Kasumi-1 (cell line): ENCODE results near the gene FBXL17.
A peak's percentile ranks its signal among the peaks of the same experiment; 100 is the strongest.

Source experiments
- DNase-seq, 2 experiments: peaks; one replicate each; lab custom pipeline; 2025; lab: John Stamatoyannopoulos, UW

The FBXL17 gene

DNA sequence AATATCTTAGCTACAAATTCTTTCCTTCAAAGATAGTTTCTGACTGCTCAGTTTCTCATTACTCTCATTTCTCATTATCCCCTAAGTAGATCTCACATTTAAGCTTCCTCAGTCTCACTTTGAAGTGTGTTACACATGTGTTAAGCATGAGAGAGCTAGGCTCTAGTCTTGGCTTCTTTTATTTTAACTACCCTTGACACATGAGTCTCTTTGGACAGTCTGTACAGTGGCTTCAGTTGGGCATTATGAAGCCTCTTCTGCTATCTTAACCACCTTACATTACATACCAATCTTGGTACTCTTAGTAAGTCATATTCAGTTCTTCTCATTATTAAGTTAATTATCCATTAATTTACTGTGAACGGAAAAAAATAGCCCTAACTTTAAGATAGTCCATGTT is 232.5 kb downstream of the FBXL17 start:
- no peak for DNase-seq

DNA sequence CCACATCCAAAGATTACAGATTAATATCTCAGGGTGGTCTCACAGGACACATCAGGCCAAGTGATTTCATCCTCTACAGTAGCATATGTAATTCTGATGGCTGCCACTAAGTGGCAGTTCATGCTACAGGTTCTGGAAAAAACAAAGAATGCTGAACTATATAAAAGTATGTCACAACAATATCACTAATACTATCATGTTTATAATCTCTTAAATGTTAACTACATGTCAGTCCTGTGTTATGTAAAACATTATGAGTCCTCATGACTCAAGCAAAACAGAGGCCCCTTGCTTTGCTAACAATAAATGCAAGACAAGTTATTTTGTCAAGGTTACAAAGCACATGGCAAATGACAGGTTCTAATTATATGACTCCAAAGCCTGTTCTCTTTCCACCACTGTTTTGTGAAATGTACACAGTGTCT is 233.2 kb downstream of the FBXL17 start:
- peak; percentile 44 to 54 for DNase-seq

DNA sequence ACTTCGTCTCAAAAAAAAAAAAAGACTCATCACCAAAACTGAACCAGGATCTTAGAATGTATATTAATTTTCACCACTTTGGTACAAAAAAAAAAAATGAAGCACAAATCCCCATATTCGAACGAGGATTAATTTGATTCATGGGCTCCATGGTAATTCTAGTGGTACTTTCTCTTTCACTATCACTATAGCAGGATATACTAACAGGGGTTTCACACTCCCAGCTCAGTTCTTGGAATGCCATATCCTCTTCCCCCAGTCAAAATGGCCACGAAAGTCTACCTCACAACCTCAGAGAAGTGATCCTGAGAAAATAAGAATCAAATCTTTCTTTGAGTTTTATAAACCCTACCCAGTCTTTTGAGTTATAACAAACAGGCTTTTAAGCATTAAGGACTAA is 235.7 kb downstream of the FBXL17 start:
- no peak for DNase-seq

DNA sequence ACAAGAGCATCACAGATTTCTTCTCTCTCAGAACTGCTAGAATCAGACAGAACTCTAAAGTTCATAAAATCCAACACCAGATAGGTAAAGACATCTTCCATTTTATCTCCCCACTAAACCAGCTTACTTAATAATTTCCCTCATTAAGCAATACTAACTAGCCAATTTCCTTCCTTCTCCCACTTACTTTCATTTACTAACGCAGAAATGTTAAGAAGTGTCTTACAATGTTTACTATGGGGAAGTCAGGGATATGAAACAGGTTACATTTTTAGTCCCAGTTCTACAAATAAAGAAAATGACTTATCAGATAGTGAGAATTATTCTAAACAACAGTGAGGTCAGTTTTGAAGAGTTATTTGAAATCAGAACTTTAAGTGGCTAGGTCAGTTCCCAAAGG is 236.5 kb downstream of the FBXL17 start:
- DNase-seq, result no peak

- DNase-seq, result no peak
These were observed 237.6 kb downstream of the FBXL17 start for GRCh38 chr5:108144332-108144731.

DNA sequence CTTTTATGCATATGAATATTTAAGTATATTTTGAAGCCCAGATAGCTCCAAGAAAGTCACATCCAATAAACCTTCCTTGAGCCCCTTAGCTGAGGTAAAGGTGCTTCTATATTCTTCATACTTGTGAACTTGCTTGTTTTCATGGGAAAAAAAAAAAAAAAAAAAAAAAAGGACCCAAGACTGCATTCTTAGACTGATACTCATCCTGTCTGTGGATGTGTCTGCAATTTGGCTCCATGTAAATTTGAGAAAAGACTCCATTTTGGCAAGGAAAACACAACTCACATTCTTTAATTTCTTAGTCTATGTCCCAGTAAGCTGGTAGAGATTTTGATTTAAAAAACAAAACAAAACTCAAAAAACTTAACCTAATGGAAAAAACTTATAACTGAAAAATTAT is 238.3 kb downstream of the FBXL17 start:
- no peak for DNase-seq

GRCh38 chr5:108141676-108142075 is 240.2 kb downstream of the FBXL17 start:
- no peak for DNase-seq

- DNase-seq, result no peak
These were observed 245.4 kb downstream of the FBXL17 start for GRCh38 chr5:108136493-108136892.

DNA sequence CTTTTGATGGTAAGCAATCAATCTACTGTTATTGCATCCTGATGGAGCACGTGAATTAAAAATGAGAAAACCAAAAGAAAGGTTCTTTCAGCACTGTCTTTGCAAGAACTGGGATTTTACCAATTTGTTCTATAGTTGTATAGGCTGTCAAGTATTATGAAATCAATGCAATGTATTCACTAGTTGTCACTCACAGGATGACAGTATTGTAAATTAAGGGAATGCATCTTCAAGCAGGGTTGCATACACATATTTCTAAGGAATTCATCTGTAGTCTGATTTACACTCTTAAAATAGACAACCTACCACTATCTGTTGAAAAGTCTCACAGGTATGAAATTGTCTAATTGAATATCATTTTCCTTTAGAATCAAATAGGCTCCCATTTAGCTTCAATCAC is 252.8 kb downstream of the FBXL17 start:
- DNase-seq, result no peak

DNA sequence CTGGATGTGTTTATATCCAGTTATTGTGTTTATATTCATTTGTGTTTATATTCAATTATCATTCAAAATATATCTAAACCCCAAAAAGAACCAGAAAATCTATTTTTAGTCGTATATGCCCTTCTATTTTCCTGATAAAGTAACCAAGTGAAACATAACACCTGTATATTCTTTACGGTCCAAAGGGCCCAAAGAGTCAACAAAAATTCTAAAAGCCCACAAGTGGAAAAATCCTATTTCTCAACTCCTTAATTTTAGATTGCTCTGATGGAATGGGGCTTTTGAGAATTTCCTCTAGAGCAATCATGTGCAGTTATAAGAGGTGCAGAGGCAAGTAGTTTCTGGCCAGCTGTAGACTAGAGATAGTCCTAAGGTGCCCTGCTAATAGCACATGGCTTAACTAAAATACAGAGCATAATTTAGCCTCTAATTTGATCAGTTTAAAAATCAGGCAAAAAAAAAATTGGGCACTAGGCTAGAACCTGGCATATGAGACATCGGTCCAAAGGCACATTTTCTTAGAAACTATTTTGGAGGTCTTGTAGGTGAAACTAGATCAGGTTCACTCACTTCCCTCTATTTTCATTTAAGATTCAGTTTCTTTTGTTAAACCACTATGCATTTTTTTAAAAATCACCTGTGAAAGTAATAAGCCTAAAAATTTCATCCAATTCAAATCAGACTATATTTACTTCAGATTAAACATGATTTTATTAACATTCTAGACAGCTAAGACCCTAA is 256.0 kb downstream of the FBXL17 start:
- DNase-seq, result no peak

DNA sequence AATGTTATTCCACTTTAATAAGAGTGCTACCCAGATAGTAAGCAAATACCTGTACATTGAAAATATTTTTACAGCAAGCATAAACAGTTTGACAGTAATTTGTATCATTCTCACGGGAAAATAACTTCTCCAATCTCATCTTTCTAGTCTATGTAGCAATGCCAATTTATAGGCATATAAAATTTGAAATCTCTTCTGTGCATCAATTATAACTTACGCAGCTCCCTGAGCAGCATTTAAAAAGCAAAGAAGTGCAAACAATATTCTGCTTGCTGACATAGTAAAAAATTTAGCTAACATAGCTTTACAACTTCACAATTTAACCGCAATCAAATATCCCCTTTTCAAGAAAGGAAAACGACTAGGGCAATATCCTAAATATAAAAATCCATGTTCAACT is 257.3 kb downstream of the FBXL17 start:
- DNase-seq, result no peak

GRCh38 chr5:108122702-108123101 is 259.2 kb downstream of the FBXL17 start:
- no peak for DNase-seq

DNA sequence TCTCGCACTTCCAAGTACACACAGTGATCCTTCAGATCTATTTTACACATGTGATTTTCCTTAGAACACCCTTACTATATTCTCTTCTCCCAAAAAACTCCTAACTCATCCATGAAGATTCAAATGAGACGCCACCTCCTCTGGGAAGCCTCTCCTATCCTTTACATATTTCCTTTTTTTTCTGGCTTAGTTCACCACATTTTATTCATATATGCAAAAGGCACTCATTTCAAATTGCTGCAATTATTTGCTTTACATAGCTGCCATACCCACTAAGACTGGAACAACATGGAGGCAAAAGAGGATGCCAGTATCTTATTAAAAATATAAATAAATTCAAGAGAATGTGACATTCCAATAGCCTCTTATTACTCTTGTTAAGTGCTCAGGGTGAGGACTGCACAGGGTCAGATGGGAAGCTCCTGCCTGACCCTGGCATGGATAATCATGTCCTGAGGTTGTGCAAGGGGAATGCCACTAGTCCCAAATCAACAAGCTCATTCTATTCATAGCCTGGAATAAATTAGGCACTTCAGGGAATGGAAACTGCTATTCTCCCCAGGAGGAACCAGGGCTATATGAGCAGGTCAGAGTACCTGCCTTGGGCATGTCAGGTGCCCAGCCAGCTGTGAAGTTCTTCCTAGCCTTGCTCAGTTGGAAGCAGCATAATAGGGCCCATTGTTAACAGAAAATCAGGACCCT is 262.9 kb downstream of the FBXL17 start:
- DNase-seq, result no peak

GRCh38 chr5:108115673-108116072 is 266.2 kb downstream of the FBXL17 start:
- no peak for DNase-seq

DNA sequence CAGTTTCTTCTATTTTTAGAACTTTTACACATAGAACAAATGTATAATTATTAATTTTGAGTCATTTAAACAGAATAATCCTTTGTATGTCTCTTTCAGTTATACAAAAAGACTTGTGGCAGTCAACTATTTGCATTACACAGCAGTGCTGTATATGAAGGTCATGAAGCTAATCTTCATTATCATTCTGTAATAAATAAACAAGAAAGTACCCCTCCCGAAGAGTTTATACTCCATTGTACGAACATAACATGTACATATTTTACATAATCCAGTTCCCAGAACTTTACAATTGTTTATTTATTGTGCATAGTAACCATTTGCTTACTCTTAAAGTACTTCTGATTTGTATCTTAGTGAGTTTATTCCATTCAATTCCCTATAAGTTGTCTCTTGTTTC is 267.9 kb downstream of the FBXL17 start:
- DNase-seq, result no peak

- no peak for DNase-seq
These were observed 270.2 kb downstream of the FBXL17 start for GRCh38 chr5:108111736-108112135.

- DNase-seq, result no peak
These were observed 272.8 kb downstream of the FBXL17 start for GRCh38 chr5:108109059-108109458.

DNA sequence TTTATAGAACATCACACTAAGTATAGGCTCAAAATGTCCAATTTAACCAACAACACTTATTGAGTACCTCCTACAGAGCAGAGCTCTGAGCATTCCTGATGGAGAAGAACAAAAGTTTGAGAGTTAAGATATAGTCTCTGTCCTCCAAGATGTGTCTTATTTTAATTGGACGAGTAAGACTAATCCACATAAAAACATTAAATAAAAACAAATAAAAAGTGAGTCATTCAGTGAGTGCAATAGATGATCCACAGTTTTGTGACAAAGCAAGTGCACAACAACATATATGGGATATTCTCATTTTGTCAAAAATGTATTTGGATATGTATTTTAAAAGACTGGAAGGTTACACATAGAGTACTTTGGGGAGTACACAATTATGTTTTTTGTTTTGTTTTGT is 277.4 kb downstream of the FBXL17 start:
- no peak for DNase-seq

DNA sequence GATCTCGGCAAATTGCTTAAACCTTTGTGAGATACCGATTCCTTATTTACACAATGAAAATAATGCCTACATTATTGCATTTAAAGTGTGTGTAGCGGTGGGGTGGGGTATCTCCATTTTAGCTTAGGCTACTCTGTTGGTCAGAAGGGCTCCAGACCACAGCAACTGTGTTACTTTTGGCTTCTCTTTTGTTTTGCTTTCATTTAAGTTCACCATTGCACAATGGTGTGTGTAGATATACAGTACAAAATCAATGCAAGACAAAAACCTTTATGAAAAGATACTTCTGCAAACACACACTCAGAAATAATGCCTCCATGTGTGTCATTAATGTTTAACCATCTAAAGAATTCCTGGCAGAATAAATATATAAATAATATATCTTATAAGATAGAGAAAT is 279.4 kb downstream of the FBXL17 start:
- DNase-seq, result no peak

- no peak for DNase-seq
These were observed 280.1 kb downstream of the FBXL17 start for GRCh38 chr5:108101821-108102220.

GRCh38 chr5:108101130-108101529 is 280.8 kb downstream of the FBXL17 start:
- no peak for DNase-seq

DNA sequence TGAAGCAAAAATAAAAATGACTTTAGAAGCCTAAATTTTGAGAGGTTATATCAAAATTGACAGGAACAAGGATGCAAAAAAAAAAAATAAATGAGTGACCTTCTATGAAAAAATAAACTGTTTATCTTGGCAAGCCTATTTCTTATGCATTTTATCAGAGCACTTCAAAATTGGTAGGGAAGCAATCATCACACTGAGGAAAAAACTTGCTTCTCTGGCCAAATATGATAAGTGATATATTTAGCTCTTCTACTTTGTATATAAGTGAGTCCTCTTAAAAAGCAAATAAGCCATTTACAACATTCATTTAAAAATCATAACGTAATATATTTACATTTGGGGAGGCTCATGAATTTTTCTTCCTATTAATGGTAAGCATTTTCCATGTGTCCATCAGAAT is 287.1 kb downstream of the FBXL17 start:
- DNase-seq, result no peak

DNA sequence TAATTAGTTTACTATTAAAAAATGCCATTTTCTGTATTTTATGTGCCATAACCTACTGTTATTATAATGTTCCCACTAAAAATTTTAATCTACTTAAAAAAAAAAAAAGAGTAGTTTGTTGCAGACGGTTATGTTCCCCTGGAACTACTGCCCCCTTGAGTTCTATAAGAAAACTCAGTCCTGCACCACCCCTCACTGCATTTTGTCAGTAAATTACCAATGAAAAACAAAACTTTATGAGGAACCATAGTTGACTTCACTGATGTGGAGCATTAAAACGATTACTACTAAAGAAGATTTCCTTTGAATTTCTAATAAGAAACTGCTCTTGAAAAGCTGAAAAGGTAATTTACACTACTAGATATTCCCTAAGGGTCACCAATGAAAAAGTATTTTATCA is 288.7 kb downstream of the FBXL17 start:
- DNase-seq, result peak; percentile 23 to 51

- no peak for DNase-seq
These were observed 291.0 kb downstream of the FBXL17 start for GRCh38 chr5:108090946-108091345.
